Mucosa of descending colon (tissue), 3 donors: ENCODE results near the gene PITX3. TPM values are rescaled to one million over a fixed set of nuclear protein-coding genes. Genes with fewer than 3 reads are reported as not detected.
"Not testable (repeated sequence)": the region's sequence is repeated elsewhere in the genome, so short reads cannot be mapped to it uniquely, and the experiment has no call there.

Experiments used
- ATAC-seq: fragments of 200-7000 bp; cut with Tn5 transposase; one replicate; pipeline ENCODE4 v1.9.1; 2020; ENCODE audit warnings: mild to moderate bottlenecking, moderate library complexity
- DNase-seq, 3 donors: peaks; one replicate each; pipeline ENCODE4 v3.0.0-alpha.2; 2020
- H3K36me3 ChIP-seq: fragments of 200-600 bp; one replicate; pipeline ENCODE4 v1.8.0; 2021; ENCODE audit warnings: low read depth, mild to moderate bottlenecking
- H3K4me1 ChIP-seq: fragments of 200-600 bp; one replicate; pipeline ENCODE4 v1.8.0; 2021; ENCODE audit warnings: low read depth, mild to moderate bottlenecking
- H3K4me3 ChIP-seq: fragments of 200-600 bp; one replicate; pipeline ENCODE4 v1.8.0; 2021; ENCODE audit warnings: mild to moderate bottlenecking
- H3K9me3 ChIP-seq: fragments of 200-600 bp; one replicate; pipeline ENCODE4 v1.8.0; 2021; ENCODE audit warnings: mild to moderate bottlenecking
- CTCF ChIP-seq: fragments of 200-600 bp; IDR thresholded peaks from one replicate; pipeline ENCODE4 v1.8.0; 2022; ENCODE audit warnings: antibody characterized with exemption, mild to moderate bottlenecking
- intact Hi-C, 2 donors: fragments of 100-400 bp; cut with DNase I in 1 of 2; cut with micrococcal nuclease in 1 of 2; formaldehyde crosslinking; loops; one replicate each; pipeline versions ENCODE4 v1.11.0 to v1.11.1; 2022; cut with DNase I, micrococcal nuclease
- total RNA-seq, 3 donors: library from RNA; stranded (reverse); fragmentation: NEBNext Ultra II Directional in 2 of 3; extraction: Animal tissue kit (Norgen Biotek cat#: 25700) in 2 of 3; gene quantifications; one replicate each; pipeline versions ENCODE4 v1.2.1 to v1.2.4, GENCODE V29; 2021 to 2023
- donor health status: DM: no; HTN: no; CAD: no; lungs with moderate emphysema.
- donor health status: DM: no; HTN: no; CAD: no.
- donor health status: DM: no; HTN: yes; CAD: no.

PITX3 gene
- total RNA-seq, 3 donors from 2014 or later = not detected

- peaks cover 12% of the 10 kb centered on the region for H3K9me3 ChIP-seq
- DNase-seq = no peak
- intact Hi-C loops = no loop called here
- no peak for ATAC-seq
- H3K4me1 ChIP-seq = peaks cover 9% of the 10 kb centered on the region
- no peak overlapping the region for H3K4me3 ChIP-seq
- no peaks in the 10 kb centered on the region for H3K36me3 ChIP-seq
- TF ChIP-seq CTCF = no peak
These were observed 40.3 kb downstream of the PITX3 start for GRCh38 chr10:102200751-102201640.

GRCh38 chr10:102198027-102198426 is 43.3 kb downstream of the PITX3 start:
- no peak for TF ChIP-seq CTCF
- Histone ChIP-seq H3K36me3 (no peaks in the 10 kb centered on the region), H3K9me3 (no peaks in the 10 kb centered on the region), H3K4me1 (peaks cover 9% of the 10 kb centered on the region), H3K4me3 (no peak overlapping the region)
- peak; percentile 73 for ATAC-seq
- DNase-seq = peak in 1 of 3 donors; percentile 13
- intact Hi-C loops = no loop called here

- no peak overlapping the region for H3K4me3 ChIP-seq
- no peak for ATAC-seq
- no peak for TF ChIP-seq CTCF
- H3K9me3 ChIP-seq = peaks cover 8% of the 10 kb centered on the region
- H3K36me3 ChIP-seq = no peaks in the 10 kb centered on the region
- H3K4me1 ChIP-seq = peaks cover 9% of the 10 kb centered on the region
- intact Hi-C loops = no loop called here
- DNase-seq = no peak
These were observed 44.4 kb downstream of the PITX3 start for GRCh38 chr10:102196893-102197292.

GRCh38 chr10:102195296-102195870 is 45.9 kb downstream of the PITX3 start:
- H3K4me1 ChIP-seq = peaks cover 9% of the 10 kb centered on the region
- no peaks in the 10 kb centered on the region for H3K36me3 ChIP-seq
- TF ChIP-seq CTCF = no peak
- DNase-seq (no peak), ATAC-seq (no peak)
- H3K4me3 ChIP-seq = no peak overlapping the region
- H3K9me3 ChIP-seq = peaks cover 10% of the 10 kb centered on the region
- intact Hi-C loops = no loop called here

GRCh38 chr10:102191956-102192355 is 49.4 kb downstream of the PITX3 start:
- no peak overlapping the region for H3K4me3 ChIP-seq
- no peak for TF ChIP-seq CTCF
- DNase-seq = no peak
- no peak for ATAC-seq
- intact Hi-C loops = no loop called here
- peaks cover 15% of the 10 kb centered on the region for H3K4me1 ChIP-seq
- H3K36me3 ChIP-seq = no peaks in the 10 kb centered on the region
- H3K9me3 ChIP-seq = peaks cover 10% of the 10 kb centered on the region

- peaks cover 12% of the 10 kb centered on the region for H3K9me3 ChIP-seq
- intact Hi-C loops, H3K36me3 ChIP-seq, H3K4me3 ChIP-seq, DNase-seq: not testable (repeated sequence)
- ATAC-seq = peak; percentile 67
- peaks cover 15% of the 10 kb centered on the region for H3K4me1 ChIP-seq
These were observed 52.1 kb downstream of the PITX3 start for GRCh38 chr10:102188941-102189898.
